ENCODE data around the gene MED22.

DNA sequence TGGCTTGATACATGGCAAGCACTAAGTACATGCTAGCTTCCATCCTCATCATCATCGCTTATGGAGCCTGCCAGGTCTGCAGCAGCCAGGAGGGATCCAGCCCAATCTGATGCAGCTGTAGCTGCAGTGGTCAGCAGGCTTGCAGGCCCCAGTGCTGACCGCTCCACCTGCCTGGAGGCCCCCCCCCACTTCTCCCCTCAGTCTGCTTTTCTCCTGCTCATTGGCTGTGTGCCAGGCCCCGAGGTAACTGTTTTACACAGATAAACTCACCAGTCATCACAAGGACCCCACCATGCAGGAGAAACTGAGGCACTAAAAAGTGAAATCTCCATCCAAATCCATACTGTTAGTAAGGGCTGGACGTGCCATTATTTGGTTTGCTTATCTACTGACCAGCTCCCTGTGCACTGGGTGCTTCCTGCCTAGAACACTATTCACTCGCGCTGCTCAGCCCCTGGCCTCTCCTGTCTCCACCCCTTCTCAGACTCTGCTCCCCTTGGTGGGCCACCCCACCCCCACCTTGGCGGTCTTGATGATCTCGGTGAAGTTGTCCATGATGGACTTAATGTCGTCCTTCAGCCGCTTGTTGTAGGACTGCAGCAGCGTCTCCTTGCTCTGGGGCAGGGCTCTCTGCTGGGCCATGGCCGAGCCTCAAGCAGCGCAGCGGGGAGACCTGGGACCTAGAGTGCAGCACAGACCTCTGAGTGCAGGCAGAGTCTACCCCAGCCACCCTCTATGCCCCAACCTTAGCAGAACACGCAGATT, 1.7 kb downstream of the MED22 start:
- TF ChIP-seq CTCF (optimal IDR thresholded peaks at IDR 0.05 in 1 of 3, IDR thresholded peaks at IDR 0.05 in 1 of 3, conservative IDR thresholded peaks at IDR 0.05 in 1 of 3; ENCODE audit: extremely low read depth in 1 of 3, insufficient read depth in 2 of 3, low read length in 3 of 3): no peak
- no peak for TF ChIP-seq EZH2 (IDR thresholded peaks at IDR 0.05; ENCODE audit: low read length)
